GM19351 (cell line): ENCODE data around the gene MPP3.
"Not testable (repeated sequence)": the region's sequence is repeated elsewhere in the genome, so short reads cannot be mapped to it uniquely, and the experiment has no call there.

Experiments used
- ATAC-seq: cut with Tn5 transposase; IDR thresholded peaks from one replicate; pipeline ENCODE4 v1.9.1; 2021; ENCODE audit warnings: mild to moderate bottlenecking, moderate library complexity; ENCODE audit not compliant: unreplicated experiment

MPP3 gene, protein sequence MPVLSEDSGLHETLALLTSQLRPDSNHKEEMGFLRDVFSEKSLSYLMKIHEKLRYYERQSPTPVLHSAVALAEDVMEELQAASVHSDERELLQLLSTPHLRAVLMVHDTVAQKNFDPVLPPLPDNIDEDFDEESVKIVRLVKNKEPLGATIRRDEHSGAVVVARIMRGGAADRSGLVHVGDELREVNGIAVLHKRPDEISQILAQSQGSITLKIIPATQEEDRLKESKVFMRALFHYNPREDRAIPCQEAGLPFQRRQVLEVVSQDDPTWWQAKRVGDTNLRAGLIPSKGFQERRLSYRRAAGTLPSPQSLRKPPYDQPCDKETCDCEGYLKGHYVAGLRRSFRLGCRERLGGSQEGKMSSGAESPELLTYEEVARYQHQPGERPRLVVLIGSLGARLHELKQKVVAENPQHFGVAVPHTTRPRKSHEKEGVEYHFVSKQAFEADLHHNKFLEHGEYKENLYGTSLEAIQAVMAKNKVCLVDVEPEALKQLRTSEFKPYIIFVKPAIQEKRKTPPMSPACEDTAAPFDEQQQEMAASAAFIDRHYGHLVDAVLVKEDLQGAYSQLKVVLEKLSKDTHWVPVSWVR

DNA sequence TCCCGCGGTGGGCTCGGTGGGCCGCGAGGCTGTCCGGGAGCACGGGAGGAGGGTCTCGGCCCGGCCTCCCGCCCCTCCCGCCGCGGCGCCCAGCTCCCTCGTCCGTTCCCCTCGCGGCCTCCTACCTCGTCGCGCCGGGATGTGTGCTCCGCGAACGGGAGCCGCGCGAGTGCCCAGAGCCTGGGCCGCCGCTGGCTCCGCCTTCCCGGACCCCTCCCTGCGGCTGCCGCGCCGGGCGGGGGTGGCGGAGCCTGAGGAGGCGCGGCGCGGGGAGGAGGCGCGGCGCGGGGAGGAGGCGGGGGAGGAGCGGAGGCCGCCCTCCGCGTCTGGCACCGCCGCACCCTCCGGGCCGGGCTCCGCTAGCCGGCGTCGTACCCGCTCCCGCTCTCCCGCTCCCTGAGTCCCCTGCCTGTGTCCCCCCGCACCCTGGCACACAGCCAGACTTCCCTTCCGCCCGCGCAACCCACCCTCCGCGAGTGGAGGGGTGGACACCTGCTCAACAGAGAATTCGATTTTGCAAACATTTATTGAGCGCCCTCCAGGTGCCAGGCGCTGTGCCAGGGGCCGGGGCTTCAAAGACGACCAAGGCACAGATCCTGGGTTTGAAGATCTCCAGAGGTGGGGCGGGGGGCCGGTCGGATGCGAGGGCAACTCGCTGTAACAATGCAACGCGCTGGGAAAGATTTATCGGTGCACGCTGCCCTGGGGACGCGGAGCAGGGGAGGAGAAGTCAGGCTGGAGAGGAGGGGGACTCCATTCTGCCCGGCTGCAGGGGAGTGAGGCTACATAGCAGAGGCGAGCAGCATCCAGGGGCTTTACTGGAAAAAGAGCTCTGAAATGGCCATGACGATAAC, at the start of gene MPP3:
TSS of gene MPP3 (minus strand) at position 171 of the 854 bp plus-strand sequence. CDS start 1,240 bp downstream, outside the sequence.
- no peak for ATAC-seq

- no peak for ATAC-seq
Measured at GRCh38 chr17:43881758-43882505, 49.0 kb upstream of the MPP3 start.

GRCh38 chr17:43881181-43881580, 48.2 kb upstream of the MPP3 start:
- no peak for ATAC-seq

DNA sequence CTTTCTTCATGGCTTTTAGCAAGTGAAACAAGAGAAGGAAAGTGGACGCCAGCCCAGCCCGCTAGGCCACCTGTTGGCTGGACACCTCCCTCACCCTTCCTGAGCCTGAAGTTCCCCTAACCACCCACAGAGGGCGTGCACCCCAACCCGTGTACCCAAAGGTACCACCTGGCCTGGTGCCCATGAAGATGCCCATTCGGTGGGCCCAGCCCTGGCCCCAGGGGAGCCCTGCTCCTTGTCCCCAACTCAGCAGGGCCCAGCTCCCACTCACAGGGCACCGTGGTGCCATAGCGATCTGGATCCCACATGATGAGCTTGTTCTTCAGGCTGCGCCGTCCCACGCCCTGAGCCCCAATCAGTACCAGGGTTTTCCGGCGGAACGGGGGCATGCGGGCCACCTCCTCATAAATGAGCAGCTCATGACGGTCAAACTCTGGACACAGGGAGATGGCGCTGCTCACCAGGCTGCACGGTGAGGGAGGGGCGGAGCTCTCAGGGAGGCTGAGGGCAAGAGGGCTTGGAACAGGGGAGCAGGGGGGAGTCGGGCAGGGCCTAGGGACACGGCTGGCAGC, 47.6 kb upstream of the MPP3 start:
- no peak for ATAC-seq

DNA sequence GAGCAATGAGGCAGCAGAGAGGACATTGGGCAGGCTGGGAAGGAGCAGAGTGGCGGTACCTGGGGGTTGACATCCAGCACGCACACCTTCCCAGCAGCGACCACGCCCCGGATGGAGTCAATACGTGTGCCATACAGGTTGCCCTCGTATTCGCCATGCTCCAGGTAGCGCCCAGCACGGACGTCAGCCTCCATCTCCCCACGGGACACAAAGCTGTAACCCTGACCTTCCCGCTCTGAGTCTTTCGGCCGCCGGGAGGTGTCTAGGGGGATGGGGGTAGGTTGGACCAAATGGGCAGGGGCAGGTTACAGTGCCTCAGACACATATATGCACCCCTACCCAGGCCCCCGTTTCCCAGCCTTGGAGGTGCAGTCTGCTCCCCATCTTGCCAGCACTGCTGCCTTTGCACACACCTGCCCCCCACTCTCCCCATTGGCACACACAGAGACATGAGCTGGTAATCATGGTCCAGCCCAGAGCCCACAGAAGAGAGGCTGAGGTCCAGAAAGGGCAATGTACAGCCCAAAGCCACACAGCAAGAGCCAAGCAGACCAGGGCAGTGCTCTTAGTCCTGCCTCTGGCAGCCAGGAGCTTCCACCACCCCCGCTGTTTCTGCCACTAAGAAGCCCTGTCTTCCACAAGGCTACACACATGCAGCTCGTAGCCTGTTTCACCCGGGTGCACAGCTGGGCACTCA, 46.9 kb upstream of the MPP3 start:
- ATAC-seq, result no peak

GRCh38 chr17:43878260-43879175, 45.6 kb upstream of the MPP3 start:
- ATAC-seq, result peak; percentile 53

DNA sequence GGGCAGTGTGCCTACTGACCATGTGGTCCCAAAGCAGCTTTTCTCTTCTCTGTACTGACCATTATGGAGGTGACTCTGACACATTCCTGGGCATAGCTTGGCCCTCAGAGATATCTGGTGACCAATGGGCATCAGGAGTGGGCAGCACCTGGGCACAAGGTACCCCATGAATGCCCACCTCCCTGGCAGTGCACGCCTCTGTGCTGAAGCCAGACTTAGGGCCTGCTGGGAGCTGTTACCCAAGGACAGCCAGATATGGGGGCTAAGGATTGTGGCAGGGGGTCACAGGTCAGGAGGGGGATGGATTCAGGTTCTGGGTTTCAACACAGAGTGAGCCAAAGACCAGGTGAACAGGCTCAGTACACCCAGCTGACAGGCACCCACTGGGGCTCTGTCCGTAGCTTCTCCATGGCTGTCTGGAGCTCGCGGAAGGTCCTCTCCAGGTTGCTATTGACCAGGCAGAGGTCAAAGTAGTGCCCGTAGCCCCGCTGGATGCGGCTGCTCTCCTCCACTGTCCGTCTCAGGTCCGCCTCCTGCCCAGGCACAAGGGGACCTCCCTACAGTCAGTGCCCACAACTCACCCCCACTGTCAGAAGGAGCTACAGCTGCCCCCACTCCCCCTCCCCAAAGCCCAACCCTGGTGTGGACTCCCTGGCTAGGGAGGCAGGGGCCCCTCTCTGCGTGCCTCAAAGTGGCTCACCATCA, 44.7 kb upstream of the MPP3 start:
- no peak for ATAC-seq

GRCh38 chr17:43877031-43877430, 44.1 kb upstream of the MPP3 start:
- ATAC-seq, result no peak

DNA sequence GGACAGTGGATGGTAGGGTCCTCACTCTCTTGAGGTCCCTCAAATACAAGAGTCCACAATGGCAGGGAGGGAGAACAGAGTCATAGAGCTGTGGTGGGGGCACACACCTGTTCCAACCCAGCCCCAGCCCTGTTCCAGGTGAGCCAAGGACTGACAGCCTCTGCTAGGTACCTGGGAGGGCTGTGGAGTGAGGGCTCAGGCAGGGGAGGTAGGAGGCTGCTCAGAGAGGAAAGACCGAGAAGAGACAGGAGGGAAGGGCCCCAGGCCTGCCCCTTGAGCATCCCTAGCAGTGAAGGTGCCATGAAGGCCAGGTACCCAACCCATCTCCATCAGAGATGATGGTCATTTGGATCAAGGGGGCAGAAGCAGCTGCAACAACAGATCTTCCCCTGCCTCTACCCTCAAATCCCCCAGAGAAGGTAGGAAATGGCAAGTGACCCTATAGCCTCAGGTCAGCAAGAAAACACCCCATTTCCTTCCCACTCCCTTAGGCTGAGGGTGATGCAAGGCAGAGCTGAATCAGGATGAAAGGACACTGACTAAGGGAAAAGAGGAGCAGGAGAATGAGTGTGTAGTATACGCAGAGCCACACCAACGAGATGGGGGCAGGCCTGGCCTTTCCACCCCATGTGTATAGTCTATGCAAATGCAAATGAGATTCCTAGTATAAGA, 42.7 kb upstream of the MPP3 start:
- no peak for ATAC-seq

DNA sequence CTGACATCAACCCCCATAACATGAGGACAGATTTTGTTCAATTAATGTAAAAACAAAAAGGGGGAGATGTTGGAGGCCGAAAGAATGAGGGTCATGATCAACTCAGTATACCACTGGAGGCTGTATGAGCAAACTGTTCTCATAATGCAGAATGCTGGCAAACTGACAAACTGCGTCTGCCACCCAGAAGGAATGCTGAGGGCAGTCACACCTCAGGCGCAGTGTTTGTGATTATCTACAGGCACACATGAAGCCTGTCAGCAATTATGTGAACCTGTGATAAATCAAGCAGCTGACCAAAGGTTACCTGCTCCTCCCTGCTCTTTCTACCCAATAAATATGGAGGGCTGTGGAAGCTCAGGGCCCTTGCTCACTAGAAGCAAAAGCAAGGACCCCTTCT, 41.3 kb upstream of the MPP3 start:
- ATAC-seq, result no peak

DNA sequence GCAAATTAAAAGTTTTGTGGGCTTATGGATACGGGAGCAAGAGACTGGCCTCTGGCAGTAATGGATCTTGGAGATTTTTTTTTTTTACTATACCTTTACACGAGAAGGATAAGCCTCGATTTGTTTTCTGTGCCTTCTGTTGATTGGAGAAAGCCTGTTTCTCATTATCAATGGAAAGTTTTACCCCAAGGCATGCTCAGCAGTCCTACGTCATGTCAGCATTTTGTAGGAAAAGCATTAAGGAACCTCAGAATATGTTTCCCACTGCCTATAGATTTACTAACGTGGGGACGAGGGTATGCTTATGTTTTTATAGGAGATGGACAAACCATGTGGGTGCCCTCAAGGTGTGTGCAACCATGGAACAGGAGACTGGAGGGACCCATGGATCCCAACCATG, 40.9 kb upstream of the MPP3 start:
- no peak for ATAC-seq

DNA sequence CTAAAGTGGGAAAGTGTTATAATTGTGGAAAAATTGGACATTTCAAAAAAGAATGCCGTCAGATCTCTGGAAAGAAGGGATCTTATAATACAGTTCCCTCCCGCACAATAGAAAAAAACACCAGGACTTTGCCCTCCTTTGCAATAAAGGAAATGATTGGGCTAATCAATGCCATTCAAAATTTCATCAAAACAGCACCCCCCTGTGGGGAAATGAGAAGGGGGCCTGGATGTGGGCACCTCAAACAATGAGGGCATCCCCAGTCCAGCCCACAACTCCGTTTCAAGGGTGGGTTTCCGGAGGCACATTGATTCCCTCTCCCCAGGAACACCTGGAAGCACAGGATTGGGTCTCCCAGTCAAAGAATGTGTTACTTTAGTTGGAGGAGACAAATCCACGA, 40.1 kb upstream of the MPP3 start:
- ATAC-seq, result no peak

- no peak for ATAC-seq
Measured at GRCh38 chr17:43871946-43872690, 39.2 kb upstream of the MPP3 start.

- not testable (repeated sequence) for ATAC-seq
Measured at GRCh38 chr17:43869031-43869430, 36.1 kb upstream of the MPP3 start.

- ATAC-seq, result no peak
Measured at GRCh38 chr17:43868226-43868994, 35.5 kb upstream of the MPP3 start.
